Measurements from ENCODE around the gene PAPSS1.
"Not testable (repeated sequence)": the region's sequence is repeated elsewhere in the genome, so short reads cannot be mapped to it uniquely, and the experiment has no call there.

The PAPSS1 gene

DNA sequence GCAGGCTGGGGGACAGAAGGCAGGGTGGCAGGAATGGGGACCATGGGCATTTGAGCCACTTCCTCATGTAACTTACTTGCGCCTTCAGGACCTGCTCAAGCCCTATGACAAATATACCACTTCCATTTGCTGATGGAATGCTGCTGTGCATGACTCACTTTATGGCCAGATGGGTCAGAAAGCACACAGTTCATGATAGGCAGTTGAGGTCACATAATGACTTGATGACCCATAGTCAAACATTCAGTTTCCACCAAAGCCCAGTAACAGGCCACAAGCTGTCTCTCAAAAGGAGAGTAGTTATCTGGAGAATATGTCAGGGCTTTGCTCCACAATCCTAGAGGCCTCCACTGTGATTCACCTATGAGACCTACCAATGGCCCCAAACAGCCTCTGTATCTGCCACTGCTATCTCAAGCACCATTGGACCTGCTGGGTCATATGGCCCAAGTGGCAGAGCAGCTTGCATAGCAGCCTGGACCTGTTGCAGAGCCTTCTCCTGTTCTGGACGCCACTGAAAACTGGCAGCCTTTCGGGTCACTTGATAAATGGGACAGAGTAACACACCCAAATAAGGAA, 5.3 kb upstream of the PAPSS1 start:
- no peak for DNase-seq

GRCh38 chr4:107723331-107723730, 3.3 kb upstream of the PAPSS1 start:
- not testable (repeated sequence) for DNase-seq

DNA sequence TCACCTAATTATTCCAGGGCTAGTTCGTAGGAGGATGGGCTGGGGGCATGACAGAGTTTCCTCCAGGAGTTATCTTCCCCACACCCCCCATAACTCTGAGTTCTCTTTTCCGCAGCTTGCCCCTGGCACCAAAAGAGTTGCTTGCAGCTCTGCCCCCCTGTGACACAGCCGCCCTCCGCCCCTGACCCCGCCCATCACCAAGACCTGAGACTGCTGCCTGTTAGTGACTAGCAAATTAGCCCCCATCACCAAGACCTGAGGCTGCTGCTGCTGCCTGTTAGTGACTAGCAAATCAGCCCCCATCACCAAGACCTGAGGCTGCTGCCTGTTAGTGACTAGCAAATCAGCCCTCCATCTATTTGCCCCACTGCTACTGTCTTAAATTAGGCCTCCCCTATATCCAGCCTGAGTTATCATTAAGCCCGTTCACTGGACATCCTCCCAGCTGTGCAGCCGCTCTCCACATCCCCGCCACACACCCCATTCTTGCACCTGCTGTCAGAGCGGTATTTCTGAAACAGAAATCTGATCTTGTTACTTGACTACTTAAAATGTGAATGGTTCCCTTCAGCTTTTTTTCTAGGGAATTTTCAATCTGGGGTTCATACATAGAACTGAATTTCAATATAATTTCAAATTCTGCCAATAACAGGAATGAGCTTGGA, 1.5 kb upstream of the PAPSS1 start:
- DNase-seq, result no peak

DNA sequence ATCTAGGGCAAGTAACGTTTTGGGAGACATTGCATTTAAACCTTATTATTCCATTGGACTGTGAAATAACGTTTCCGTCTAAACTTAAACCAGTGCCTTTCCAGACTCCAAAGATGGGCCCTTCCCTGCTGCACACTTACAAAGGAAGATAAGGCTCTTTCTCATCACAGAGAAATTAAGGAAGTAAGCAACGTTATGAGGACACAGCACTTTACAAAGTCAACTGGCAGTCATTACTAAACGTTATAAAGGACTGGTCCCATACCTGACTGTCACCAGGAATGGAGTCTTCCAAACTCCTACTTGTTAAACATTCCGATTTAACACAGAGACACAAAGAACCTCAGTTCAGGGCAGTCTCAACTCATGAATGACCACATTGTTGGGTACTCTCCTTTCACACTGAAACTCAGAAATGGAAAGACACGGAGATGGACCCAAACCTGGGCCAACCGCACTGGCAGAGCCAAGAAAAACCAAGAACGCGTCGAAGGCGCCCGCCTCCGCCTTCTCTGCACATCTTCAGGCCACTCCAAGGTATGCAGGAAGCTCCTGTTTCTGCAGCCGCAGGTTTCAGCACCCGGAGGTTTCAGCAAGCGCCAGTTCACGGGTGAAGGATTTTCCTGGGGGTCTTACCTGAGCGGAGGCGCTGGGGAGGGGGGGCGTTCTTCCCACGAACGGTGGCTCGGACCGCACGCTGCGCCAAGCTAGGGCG, 670 bp downstream of the PAPSS1 start:
- no peak for DNase-seq

DNA sequence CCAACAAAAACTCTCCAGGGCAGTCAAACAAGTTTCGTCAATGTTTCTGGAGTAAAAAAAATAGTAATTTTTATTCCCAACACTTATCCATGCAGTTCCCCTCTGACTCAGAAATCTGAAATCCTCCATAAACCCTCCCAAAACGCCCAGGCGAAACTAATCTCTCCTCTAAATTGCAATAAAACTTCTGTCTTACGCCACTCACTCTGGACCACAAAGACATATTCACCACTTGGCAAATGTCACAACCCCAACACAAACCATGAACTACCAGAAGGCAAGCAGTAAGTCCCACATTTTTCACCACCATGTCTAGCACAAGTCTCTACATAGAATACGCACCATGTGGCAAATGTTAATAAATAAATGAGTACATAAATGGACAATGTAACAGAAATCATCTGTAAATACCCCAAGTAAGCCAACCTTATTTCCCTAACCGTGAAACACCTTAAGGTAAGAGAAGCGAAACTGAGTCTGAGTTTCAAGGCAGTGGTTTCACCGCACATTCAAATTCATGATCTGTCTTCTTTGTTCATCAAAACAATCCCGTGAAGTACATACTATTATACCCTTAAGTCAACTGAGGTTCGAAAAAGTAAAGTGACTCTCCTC, 1.6 kb downstream of the PAPSS1 start:
- no peak for DNase-seq

- DNase-seq, result no peak
Observed at GRCh38 chr4:107714256-107714655, 5.8 kb downstream of the PAPSS1 start.

DNA sequence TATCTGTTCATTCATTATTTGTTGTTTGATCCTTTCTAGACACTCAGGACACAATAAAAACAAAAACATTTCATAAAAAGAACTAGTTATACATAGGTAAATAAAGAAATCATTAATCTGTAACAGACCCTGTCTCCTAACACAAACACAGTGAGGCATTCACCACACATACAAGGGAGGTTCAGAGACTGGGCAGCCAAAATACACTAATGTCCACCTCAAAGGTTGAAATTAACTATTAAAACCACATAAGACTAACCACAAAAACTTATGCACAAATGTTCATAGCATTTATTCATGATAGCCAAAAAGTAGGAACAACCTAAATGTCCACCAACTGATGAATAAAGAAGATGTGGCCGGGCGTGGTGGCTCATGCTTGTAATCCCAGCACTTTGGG, 7.8 kb downstream of the PAPSS1 start:
- no peak for DNase-seq

GRCh38 chr4:107711831-107712230, 8.2 kb downstream of the PAPSS1 start:
- DNase-seq, result no peak

- DNase-seq, result no peak
Observed at GRCh38 chr4:107710493-107711459, 9.3 kb downstream of the PAPSS1 start.

- DNase-seq, result no peak
Observed at GRCh38 chr4:107709916-107710315, 10.1 kb downstream of the PAPSS1 start.

- DNase-seq, result no peak
Observed at GRCh38 chr4:107708225-107708624, 11.8 kb downstream of the PAPSS1 start.

DNA sequence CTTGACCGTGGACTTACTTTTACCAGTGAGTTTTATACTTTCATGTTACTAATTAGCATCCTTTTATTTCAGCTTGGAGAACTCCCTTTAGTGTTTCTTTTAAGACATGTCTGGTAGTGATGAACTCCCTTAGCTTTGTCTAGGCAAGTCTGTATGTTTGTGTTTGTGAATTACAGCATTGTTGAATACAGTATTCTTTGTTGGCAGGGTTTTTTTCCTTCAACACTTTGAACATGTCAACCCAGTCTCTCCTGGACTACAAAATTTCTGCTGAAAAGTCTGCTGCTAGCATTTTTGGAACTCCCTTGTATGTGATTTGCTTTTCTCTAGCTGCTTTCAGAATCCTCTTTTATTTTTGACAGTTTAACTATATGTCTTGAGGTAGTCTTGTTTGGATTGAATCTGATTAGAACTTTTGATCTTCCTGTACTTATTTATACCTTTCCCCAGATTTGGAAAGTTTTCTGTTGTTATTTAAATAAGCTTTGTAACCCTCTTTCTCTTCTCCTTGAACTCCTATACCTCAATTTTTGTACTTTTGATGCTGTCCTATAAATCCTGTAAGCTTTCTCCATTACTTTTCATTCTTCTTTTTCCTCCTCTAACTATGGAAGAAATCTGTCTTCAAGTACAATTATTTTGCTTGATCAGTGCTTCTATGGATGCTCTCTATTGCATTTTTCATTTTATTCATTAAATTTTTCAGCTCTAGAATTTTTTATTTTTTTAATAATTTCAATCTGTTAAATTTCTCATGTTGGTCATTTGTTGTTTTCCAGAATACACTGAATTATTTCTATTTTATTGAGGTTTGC, 14.1 kb downstream of the PAPSS1 start:
- no peak for DNase-seq

GRCh38 chr4:107701565-107701964, 18.5 kb downstream of the PAPSS1 start:
- DNase-seq, result no peak

DNA sequence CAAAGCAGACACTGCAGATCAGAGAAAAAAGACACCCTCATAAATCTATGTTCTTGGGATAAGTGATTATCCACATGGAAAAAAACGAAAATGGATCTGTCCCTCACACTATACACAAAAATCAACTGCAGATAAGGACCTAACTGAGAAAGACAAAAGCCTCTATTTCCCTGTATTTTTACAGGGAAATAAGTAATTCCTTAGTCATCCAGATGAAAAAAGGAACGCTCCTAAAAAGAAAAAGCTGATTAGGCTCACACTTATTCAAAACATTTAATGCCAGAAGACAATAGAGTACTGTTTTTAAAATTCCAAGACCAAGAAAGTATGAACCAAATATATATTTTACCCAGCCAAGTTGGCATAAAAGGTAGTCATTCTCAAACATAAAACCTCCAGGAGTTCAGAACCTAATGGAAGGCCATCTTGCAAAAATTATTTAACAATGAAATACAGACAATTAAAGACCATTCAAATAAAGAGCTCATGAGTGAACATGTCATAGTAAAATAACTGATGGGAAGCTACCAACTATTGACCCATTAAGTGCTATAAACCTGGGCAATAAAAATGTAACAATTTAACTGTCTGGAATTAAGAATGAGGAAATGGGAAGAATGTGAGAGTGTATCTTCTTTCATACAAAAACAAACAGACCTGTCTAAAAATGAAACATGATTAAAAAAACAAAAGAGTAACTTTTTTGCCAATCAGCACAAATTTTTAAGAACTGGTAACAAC, 20.4 kb downstream of the PAPSS1 start:
- DNase-seq, result no peak

- not testable (repeated sequence) for DNase-seq
Observed at GRCh38 chr4:107696187-107696586, 23.8 kb downstream of the PAPSS1 start.

- DNase-seq, result no peak
Observed at GRCh38 chr4:107693132-107693531, 26.9 kb downstream of the PAPSS1 start.

DNA sequence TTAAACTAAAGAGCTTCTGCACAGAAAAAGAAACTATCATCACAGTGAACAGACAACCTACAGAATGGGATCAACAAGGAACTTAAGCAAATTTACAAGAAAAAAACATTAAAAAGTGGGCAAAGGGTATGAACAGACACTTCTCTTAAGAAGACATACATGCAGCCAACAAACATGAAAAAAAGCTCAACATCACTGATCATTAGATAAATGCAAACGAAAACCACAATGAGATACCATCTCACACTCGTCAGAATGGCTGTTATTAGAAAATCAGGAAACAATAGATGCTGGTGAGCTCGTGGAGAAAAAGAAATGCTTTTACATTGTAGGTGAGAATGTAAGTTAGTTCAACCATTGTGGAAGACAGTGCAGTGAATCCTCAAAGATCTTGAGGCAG, 27.8 kb downstream of the PAPSS1 start:
- no peak for DNase-seq

GRCh38 chr4:107691378-107691777, 28.7 kb downstream of the PAPSS1 start:
- DNase-seq, result no peak

GRCh38 chr4:107689912-107690587, 30.0 kb downstream of the PAPSS1 start:
- no peak for DNase-seq

GRCh38 chr4:107688421-107688820, 31.6 kb downstream of the PAPSS1 start:
- no peak for DNase-seq

All from DMS79 (cell line).